KMS-11 (cell line): ENCODE results near the gene TMEM132A.

ENCODE experiments used
- H2AFZ ChIP-seq: fragments of 200-600 bp; sonication (generic); 2 replicates; pipeline ENCODE4 v1.6.1; 2016; ENCODE audit warnings: antibody characterized with exemption, mixed run types, low read depth
- H3K27ac ChIP-seq: fragments of 200-600 bp; sonication (generic); 2 replicates; pipeline ENCODE4 v1.6.1; 2016; ENCODE audit warnings: mild to moderate bottlenecking, mixed run types
- H3K27me3 ChIP-seq: fragments of 200-600 bp; sonication (generic); 2 replicates; pipeline ENCODE4 v1.6.1; 2017; ENCODE audit warnings: mild to moderate bottlenecking, low read depth, mixed run types, moderate library complexity; ENCODE audit not compliant: insufficient read depth
- H3K36me3 ChIP-seq: fragments of 200-600 bp; sonication (generic); 2 replicates; pipeline ENCODE4 v1.6.1; 2017; ENCODE audit warnings: mild to moderate bottlenecking, mixed run types; ENCODE audit not compliant: insufficient read depth
- H3K4me1 ChIP-seq: fragments of 200-600 bp; sonication (generic); 2 replicates; pipeline ENCODE4 v1.6.1; 2016; ENCODE audit warnings: mild to moderate bottlenecking, low read depth, mixed run types; ENCODE audit not compliant: poor library complexity, severe bottlenecking
- H3K4me2 ChIP-seq: fragments of 200-600 bp; sonication (generic); 2 replicates; pipeline ENCODE4 v1.7.0; 2016; ENCODE audit warnings: mild to moderate bottlenecking, mixed run types
- H3K4me3 ChIP-seq: fragments of 200-600 bp; sonication (generic); IDR thresholded peaks from 2 replicates; pipeline ENCODE4 v1.6.1; 2017; ENCODE audit warnings: low read depth, low read length, mixed read lengths; ENCODE audit not compliant: insufficient read depth
- H3K79me2 ChIP-seq: fragments of 200-600 bp; sonication (generic); 2 replicates; pipeline ENCODE4 v1.6.1; 2016; ENCODE audit warnings: low read depth, mixed run types; ENCODE audit not compliant: insufficient read depth
- H3K9ac ChIP-seq: fragments of 200-600 bp; sonication (generic); 2 replicates; pipeline ENCODE4 v1.6.1; 2016; ENCODE audit warnings: mild to moderate bottlenecking, mixed run types
- H4K20me1 ChIP-seq: fragments of 200-600 bp; sonication (generic); 2 replicates; pipeline ENCODE4 v1.6.1; 2016; ENCODE audit warnings: mild to moderate bottlenecking, mixed run types; ENCODE audit not compliant: insufficient read depth
- CTCF ChIP-seq: fragments of 200-600 bp; sonication (generic); conservative IDR thresholded peaks from 2 replicates; pipeline ENCODE4 v1.6.1; 2017; ENCODE audit warnings: low read depth, mild to moderate bottlenecking, antibody characterized with exemption, low read length, moderate library complexity, mixed read lengths

TMEM132A gene

GRCh38 chr11:60950024-60950423, 25.8 kb downstream of the TMEM132A start:
- H3K27ac ChIP-seq: no peak overlapping the region
- no peak overlapping the region for H3K4me3 ChIP-seq
- H3K27me3 ChIP-seq: no peaks in the 10 kb centered on the region
- no peak for TF ChIP-seq CTCF
- H3K9ac ChIP-seq: no peak overlapping the region
- no peaks in the 10 kb centered on the region for H3K36me3 ChIP-seq
- no peak overlapping the region for H2AFZ ChIP-seq
- no peaks in the 10 kb centered on the region for H3K4me1 ChIP-seq
- no peak overlapping the region for H3K4me2 ChIP-seq
- no peaks in the 10 kb centered on the region for H3K79me2 ChIP-seq
- H4K20me1 ChIP-seq: no peaks in the 10 kb centered on the region

GRCh38 chr11:60950933-60951605, 26.8 kb downstream of the TMEM132A start:
- TF ChIP-seq CTCF: no peak
- Histone ChIP-seq H4K20me1 (no peaks in the 10 kb centered on the region), H2AFZ (no peak overlapping the region), H3K27me3 (no peaks in the 10 kb centered on the region), H3K9ac (no peak overlapping the region), H3K36me3 (no peaks in the 10 kb centered on the region), H3K4me3 (no peak overlapping the region), H3K4me2 (no peak overlapping the region), H3K27ac (no peak overlapping the region), H3K79me2 (no peaks in the 10 kb centered on the region), H3K4me1 (no peaks in the 10 kb centered on the region)

- H3K4me1 ChIP-seq: no peaks in the 10 kb centered on the region
- no peak for TF ChIP-seq CTCF
- H3K79me2 ChIP-seq: no peaks in the 10 kb centered on the region
- H3K4me3 ChIP-seq: no peak overlapping the region
- no peak overlapping the region for H3K4me2 ChIP-seq
- H3K27me3 ChIP-seq: no peaks in the 10 kb centered on the region
- H4K20me1 ChIP-seq: no peaks in the 10 kb centered on the region
- H3K9ac ChIP-seq: no peak overlapping the region
- no peak overlapping the region for H3K27ac ChIP-seq
- no peak overlapping the region for H2AFZ ChIP-seq
- no peaks in the 10 kb centered on the region for H3K36me3 ChIP-seq
These were observed 27.3 kb downstream of the TMEM132A start for GRCh38 chr11:60951606-60951903.

- Histone ChIP-seq H3K36me3 (no peaks in the 10 kb centered on the region), H3K9ac (no peak within 1 kb of the TSS), H3K27me3 (no peaks in the 10 kb centered on the region), H3K4me3 (no peak within 1 kb of the TSS), H3K27ac (no peak within 1 kb of the TSS), H3K4me2 (no peak within 1 kb of the TSS), H3K79me2 (no peaks in the 10 kb centered on the region), H2AFZ (no peak within 1 kb of the TSS), H4K20me1 (no peaks in the 10 kb centered on the region), H3K4me1 (no peaks in the 10 kb centered on the region)
- no peak for TF ChIP-seq CTCF
These were observed 27.9 kb downstream of the TMEM132A start, which contains the start of gene SLC15A3 for GRCh38 chr11:60951904-60952741. Gene SLC15A3, minus strand, starts transcription at chr11:60952176. Its CDS starts 625 bp downstream, at chr11:60951551.
